Activated CD4-positive, alpha-beta memory T cell treated with anti-CD3 and anti-CD28 coated beads, Interleukin-2, amount 10 ng/mL, durations not matched to agents 7 days and 5 days (primary cell): ENCODE measurements around the gene NAGPA. TPM values are rescaled to one million over a fixed set of nuclear protein-coding genes. Genes with fewer than 3 reads are reported as not detected.

Source experiments
- CTCF ChIA-PET: fragments of 350-600 bp; sonication (Branson Sonifier 250); formaldehyde crosslinking; loops from one replicate; lab custom pipeline; 2021; ENCODE audit warnings: antibody characterized with exemption, inconsistent platforms; lab: Charles Lee
- POLR2A ChIA-PET: fragments of 350-600 bp; sonication (Branson Sonifier 250); formaldehyde crosslinking; loops from one replicate; lab custom pipeline; 2021; ENCODE audit warnings: antibody characterized with exemption; lab: Charles Lee
- DNase-seq: peaks from one replicate; pipeline ENCODE4 v3.0.0-alpha.2; 2020
- H3K27ac Mint-ChIP-seq: one replicate; pipeline ENCODE4 v1.8.0; 2021; ENCODE audit warnings: mild to moderate bottlenecking, mixed read lengths
- H3K27me3 Mint-ChIP-seq: one replicate; pipeline ENCODE4 v1.8.0; 2021; ENCODE audit warnings: mixed read lengths
- H3K36me3 Mint-ChIP-seq: one replicate; pipeline ENCODE4 v1.8.0; 2021; ENCODE audit warnings: low read depth, mixed read lengths
- H3K4me1 Mint-ChIP-seq: one replicate; pipeline ENCODE4 v1.8.0; 2021; ENCODE audit warnings: mixed read lengths
- H3K4me3 Mint-ChIP-seq: one replicate; pipeline ENCODE4 v1.8.0; 2021; ENCODE audit warnings: mild to moderate bottlenecking, mixed read lengths
- H3K9me3 Mint-ChIP-seq: one replicate; pipeline ENCODE4 v1.8.0; 2021; ENCODE audit warnings: mixed read lengths
- total RNA-seq, 2 experiments: library from RNA; stranded (reverse); gene quantifications; one replicate each; pipeline ENCODE4 v1.2.3, GENCODE V29; 2021

Gene NAGPA
- total RNA-seq, 2 experiments from 2014 or later: 12.5 to 12.8 TPM

GRCh38 chr16:4987250-4987579 is 46.5 kb downstream of the NAGPA start:
- H3K27ac Mint-ChIP-seq: no peak overlapping the region
- ChIA-PET CTCF (no interaction called here), POLR2A (no interaction called here)
- H3K9me3 Mint-ChIP-seq: no peaks in the 10 kb centered on the region
- no peak for DNase-seq
- H3K27me3 Mint-ChIP-seq: peaks cover 28% of the 10 kb centered on the region
- H3K36me3 Mint-ChIP-seq: no peaks in the 10 kb centered on the region
- no peaks in the 10 kb centered on the region for H3K4me1 Mint-ChIP-seq
- H3K4me3 Mint-ChIP-seq: no peak overlapping the region

DNA sequence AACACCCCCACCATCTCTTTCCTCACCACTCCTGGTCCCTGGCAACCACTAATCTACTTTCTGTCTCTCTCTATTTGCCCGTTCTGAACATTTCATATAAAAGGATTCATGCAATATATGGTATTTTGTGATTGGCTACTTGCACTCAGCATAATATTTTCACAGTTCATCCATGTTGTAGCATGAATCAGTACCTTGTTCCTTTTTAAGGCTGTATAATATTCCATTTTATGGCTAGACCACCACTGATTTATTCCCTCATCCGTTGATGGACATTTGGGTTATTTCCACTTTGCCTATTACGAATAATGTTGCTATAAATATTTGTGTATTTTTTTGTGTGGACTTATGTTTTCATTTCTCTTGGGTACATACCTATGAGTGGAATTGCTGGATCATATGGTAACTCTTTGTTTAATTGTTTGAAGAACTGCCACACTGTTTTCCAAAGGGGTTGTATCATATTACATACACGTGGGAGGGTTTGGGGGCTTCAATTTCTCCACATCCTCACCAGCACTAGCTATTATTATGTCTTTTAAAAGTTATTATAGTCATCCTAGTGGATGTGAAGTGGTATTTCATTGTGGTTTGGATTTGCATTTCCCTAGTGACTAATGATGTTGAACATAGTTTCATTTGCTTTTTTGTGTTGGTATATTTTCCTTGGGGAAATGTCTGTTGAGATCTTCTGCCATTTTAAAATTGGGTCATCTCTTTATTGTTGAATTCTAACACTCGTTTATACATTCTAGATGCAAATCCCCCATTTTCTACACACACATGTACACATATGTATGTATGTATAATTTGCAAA is 49.4 kb downstream of the NAGPA start:
- DNase-seq: no peak

DNA sequence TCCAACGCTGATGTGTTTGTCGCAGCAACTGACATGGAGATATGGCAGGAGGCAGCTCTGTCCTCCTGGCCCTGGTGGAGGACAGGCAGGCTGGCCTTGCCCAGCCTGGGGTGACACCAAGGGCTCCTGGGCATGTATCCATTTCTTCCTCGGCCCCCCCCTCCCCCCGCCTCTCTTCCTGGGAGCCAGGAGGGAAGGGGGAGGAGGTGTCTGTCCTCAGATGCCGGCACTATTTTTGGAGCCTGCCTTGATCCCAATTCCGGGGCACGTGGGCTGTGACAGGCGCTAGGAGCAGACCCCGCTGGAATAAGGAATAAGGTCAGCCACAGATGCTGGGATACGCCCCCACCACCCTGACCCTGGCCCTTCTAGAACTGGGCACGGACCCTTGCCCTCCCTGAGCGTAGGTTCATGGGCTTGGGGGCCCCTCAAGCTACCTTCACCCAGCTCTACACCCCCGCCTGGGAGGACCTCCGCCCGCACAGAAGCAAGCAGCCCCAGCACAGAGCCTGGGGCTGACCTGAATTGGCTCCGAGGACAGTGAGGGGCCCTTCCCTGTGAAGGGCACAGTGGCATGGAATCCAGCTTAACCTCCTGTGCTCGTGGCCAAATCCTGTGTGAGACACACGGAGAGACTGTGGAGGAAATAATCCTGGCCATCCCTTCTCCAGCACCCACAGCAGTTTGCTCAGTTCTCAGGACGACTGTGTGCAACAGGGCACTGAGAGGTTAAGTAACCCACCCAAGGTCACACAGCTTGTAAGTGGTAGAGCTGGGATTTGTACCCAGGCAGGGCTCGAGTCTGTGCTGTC is 51.5 kb downstream of the NAGPA start:
- H3K27me3 Mint-ChIP-seq: peaks cover 15% of the 10 kb centered on the region

More for the DNA sequence above, 49.4 kb downstream of the NAGPA start:
- peaks cover 28% of the 10 kb centered on the region for H3K27me3 Mint-ChIP-seq
- no peak overlapping the region for H3K27ac Mint-ChIP-seq
- H3K9me3 Mint-ChIP-seq: no peaks in the 10 kb centered on the region
- POLR2A ChIA-PET: no interaction called here
- H3K36me3 Mint-ChIP-seq: no peaks in the 10 kb centered on the region
- CTCF ChIA-PET: no interaction called here
- no peak overlapping the region for H3K4me3 Mint-ChIP-seq
- no peaks in the 10 kb centered on the region for H3K4me1 Mint-ChIP-seq

DNA sequence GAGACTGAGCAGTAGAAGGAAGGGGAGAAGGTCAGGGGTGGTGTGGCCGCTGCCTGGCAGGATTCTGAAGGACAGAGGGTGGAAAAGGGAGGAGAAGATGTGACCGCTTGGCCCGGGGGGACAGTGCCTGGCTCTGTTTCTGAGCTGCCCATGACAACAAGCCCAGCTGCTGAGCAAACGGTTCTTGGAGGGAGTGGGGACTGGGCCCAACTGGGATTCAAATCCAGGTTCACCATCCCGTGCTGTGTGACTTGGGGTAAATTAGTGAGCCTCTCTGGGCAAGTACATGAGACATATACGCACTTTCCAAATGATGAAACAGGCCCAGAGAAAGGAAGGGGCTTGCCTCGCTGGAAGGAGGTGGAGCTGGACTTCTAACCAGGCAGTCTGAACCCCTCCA is 52.3 kb downstream of the NAGPA start:
- no peak for DNase-seq
- H3K4me3 Mint-ChIP-seq: no peak overlapping the region
- no peaks in the 10 kb centered on the region for H3K9me3 Mint-ChIP-seq
- H3K4me1 Mint-ChIP-seq: no peaks in the 10 kb centered on the region
- POLR2A ChIA-PET: no interaction called here
- H3K27ac Mint-ChIP-seq: no peak overlapping the region
- peaks cover 9% of the 10 kb centered on the region for H3K27me3 Mint-ChIP-seq
- CTCF ChIA-PET: no interaction called here
- no peaks in the 10 kb centered on the region for H3K36me3 Mint-ChIP-seq

More for the DNA sequence above, 51.5 kb downstream of the NAGPA start:
- no peaks in the 10 kb centered on the region for H3K4me1 Mint-ChIP-seq
- H3K9me3 Mint-ChIP-seq: no peaks in the 10 kb centered on the region
- no peak overlapping the region for H3K27ac Mint-ChIP-seq
- DNase-seq: no peak
- CTCF ChIA-PET: no interaction called here
- H3K36me3 Mint-ChIP-seq: no peaks in the 10 kb centered on the region
- POLR2A ChIA-PET: interaction anchor here (0.8 kb wide), 1 partner anchor 9 kb away, joined by 3 read pairs; no protein-coding TSS in a partner anchor
- H3K4me3 Mint-ChIP-seq: no peak overlapping the region

DNA sequence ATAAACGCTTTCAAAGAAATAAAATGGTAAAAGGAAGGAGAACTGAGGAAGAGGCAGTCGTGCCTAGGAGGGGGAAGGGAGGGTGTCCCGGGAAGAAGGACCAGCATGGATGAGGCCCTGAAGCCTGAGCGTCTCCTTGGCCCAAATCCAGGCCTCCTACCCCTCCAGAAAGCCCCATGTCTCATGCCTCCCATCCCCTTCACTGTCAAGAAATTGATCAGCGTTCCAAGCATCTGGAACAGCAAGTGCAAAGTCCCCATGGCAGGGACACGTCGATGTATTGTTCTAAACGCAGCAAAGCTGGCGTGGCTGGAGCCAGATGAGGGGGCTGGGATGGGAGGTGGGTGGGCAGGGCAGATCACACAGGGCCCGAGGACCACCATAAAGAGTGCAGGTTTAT is 53.0 kb downstream of the NAGPA start:
- H3K4me1 Mint-ChIP-seq: no peaks in the 10 kb centered on the region

DNA sequence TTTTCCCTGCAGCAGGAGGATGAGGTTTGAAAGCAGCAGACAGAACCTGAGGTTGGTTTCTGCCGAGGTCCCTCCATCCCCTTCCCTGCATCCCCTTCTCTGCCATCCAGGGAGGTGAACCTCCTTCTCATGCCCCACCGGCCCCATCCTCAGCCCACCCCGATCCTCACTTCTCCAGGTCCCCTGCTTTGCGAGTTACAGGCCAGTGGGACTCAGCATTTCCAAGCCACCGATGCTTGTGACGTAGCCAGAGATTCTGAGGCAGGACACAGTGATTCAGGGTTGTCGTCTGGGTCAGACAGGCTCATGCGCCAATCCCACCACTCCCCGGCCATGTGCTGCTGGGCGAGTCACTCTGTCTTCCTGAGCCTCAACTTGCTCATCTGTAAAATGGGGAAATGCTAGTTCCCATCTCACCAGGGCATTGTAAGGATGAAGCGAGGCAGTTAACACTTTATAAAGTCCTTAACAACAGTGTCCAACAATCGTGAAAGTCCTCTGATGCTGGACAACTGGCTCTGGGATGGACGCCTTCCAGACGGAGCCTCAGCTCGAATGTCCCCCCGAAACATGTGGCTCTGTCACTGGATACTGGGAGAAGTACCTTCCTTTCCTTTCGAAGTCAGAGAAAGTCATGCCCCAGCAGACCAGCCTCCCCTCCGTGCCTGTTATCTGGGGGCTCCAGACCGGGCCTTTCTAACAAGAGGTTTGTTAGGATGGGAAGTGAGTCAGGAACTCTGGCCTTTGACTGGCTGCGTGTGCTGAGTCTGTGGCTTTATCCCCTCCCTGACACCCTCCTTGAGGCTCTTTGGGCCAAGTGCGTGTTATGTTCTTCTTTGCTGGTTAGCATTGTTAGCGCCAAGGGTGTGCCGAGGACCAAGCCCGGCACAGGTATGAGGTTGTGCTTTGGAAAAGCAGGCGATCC is 53.7 kb downstream of the NAGPA start:
- Mint-ChIP-seq H3K4me3 (no peak overlapping the region), H3K27ac (no peak overlapping the region), H3K36me3 (no peaks in the 10 kb centered on the region), H3K9me3 (no peaks in the 10 kb centered on the region), H3K4me1 (no peaks in the 10 kb centered on the region), H3K27me3 (peaks cover 6% of the 10 kb centered on the region)
- DNase-seq: no peak
- ChIA-PET CTCF (no interaction called here), POLR2A (no interaction called here)

More for the DNA sequence above, 53.0 kb downstream of the NAGPA start:
- no peak for DNase-seq
- no peaks in the 10 kb centered on the region for H3K9me3 Mint-ChIP-seq
- no peak overlapping the region for H3K27ac Mint-ChIP-seq
- no peaks in the 10 kb centered on the region for H3K36me3 Mint-ChIP-seq
- peaks cover 6% of the 10 kb centered on the region for H3K27me3 Mint-ChIP-seq
- ChIA-PET CTCF (no interaction called here), POLR2A (no interaction called here)
- H3K4me3 Mint-ChIP-seq: no peak overlapping the region

GRCh38 chr16:4979164-4979563 is 54.6 kb downstream of the NAGPA start:
- POLR2A ChIA-PET: no interaction called here
- Mint-ChIP-seq H3K27me3 (peaks cover 6% of the 10 kb centered on the region), H3K36me3 (no peaks in the 10 kb centered on the region), H3K9me3 (no peaks in the 10 kb centered on the region), H3K27ac (no peak overlapping the region), H3K4me1 (no peaks in the 10 kb centered on the region), H3K4me3 (no peak overlapping the region)
- CTCF ChIA-PET: no interaction called here
- DNase-seq: no peak

DNA sequence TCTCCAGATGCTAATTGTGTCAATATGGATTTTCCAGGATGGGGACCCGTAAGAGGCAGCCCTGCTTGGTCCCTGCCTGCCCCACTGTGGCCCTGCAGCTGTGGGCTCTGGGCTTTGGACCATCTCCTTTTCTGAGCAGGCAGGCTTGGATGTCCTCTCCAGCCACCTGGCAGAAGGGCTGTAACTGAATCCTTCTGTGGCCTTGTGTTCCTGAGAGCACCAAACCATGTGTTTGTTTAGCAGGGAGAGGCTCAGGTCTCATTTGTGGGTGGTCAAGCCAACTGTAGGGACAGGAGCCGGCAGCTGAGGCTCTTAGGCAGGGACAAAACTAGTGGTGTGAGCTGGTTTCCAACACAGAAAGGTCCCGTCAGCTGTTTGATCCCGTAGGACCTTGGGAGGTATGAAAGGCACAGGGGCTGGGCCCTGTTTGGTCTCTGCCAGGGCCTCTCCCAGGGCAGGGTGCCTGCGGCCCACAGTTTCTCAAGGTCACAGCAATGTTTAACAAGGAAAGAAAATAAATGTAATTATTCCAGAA is 57.1 kb downstream of the NAGPA start:
- no peak overlapping the region for H3K27ac Mint-ChIP-seq
- peaks cover 3% of the 10 kb centered on the region for H3K27me3 Mint-ChIP-seq
- ChIA-PET CTCF (no interaction called here), POLR2A (no interaction called here)
- H3K4me3 Mint-ChIP-seq: no peak overlapping the region
- H3K9me3 Mint-ChIP-seq: peaks cover 10% of the 10 kb centered on the region
- H3K36me3 Mint-ChIP-seq: peaks cover 7% of the 10 kb centered on the region
- DNase-seq: no peak
- peaks cover 19% of the 10 kb centered on the region for H3K4me1 Mint-ChIP-seq

DNA sequence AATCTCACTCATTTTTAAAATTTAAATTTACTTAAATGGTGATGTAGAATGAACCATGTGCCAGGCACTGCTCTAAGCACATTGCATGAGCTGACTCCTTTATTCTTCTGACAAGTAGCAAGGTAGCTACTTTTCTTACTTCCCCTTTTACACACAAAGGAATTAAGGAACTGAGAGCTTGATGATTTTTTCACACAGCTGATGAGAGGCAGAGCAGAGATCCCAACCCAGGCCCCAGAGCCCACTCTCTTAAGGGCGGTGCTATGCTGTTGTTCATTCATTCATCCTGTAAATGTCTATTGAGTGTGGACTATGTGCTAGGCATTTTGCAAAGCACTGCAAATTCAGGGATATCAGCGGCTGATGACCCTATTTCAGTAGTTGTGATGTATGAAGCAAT is 57.7 kb downstream of the NAGPA start:
- Mint-ChIP-seq H3K27me3 (peaks cover 3% of the 10 kb centered on the region), H3K36me3 (peaks cover 7% of the 10 kb centered on the region), H3K4me3 (no peak overlapping the region), H3K9me3 (peaks cover 16% of the 10 kb centered on the region), H3K27ac (no peak overlapping the region), H3K4me1 (peaks cover 19% of the 10 kb centered on the region)
- ChIA-PET CTCF (no interaction called here), POLR2A (no interaction called here)
- DNase-seq: no peak

Other genes starting within 250 kb of the NAGPA start
- not detected for gene SEPTIN12, start 245.6 kb downstream of the NAGPA start, total RNA-seq
- gene SMIM22, start 238.6 kb downstream of the NAGPA start, total RNA-seq: not detected
- gene ROGDI, start 231.3 kb downstream of the NAGPA start, total RNA-seq: 1 to 10 TPM; 5.9 to 6.9 TPM
- gene GLYR1, start 186.6 kb downstream of the NAGPA start, total RNA-seq: 10 to 100 TPM; 80.4 to 85.4 TPM
- gene UBN1, start 186.5 kb downstream of the NAGPA start, total RNA-seq: 10 to 100 TPM; 39.2 to 39.6 TPM
- gene PPL, start 96.8 kb downstream of the NAGPA start, total RNA-seq: under 1 TPM in 1 of 2 experiments, not detected in 1; 0.08 TPM
- under 1 TPM in 1 of 2 experiments, not detected in 1; 0.03 TPM for gene SEC14L5, start 75.6 kb downstream of the NAGPA start, total RNA-seq
- not detected for gene C16orf89, start 32.0 kb upstream of the NAGPA start, total RNA-seq
- gene ALG1, start 37.9 kb upstream of the NAGPA start, total RNA-seq: 10 to 100 TPM; 18.7 to 19.3 TPM
- gene EEF2KMT, start 63.9 kb upstream of the NAGPA start, total RNA-seq: 1 to 10 TPM; 7.7 to 8.4 TPM